Urinary bladder (tissue), 4 donors: ENCODE measurements around the gene NFILZ. TPM values are rescaled to one million over a fixed set of nuclear protein-coding genes. Genes with fewer than 3 reads are reported as not detected.

Source experiments
- DNase-seq: peaks from one replicate; pipeline ENCODE4 v3.0.0-alpha.2; 2015; ENCODE audit errors: extremely low spot score
- H3K27ac ChIP-seq: one replicate; pipeline ENCODE4 v1.5.1; 2013; ENCODE audit warnings: low read depth, mild to moderate bottlenecking, moderate library complexity
- H3K36me3 ChIP-seq: one replicate; pipeline ENCODE4 v1.6.1; 2013; ENCODE audit warnings: mild to moderate bottlenecking, moderate library complexity; ENCODE audit not compliant: insufficient read depth
- H3K4me1 ChIP-seq: one replicate; pipeline ENCODE4 v1.6.1; 2013; ENCODE audit warnings: mild to moderate bottlenecking, moderate library complexity; ENCODE audit not compliant: insufficient read depth
- H3K4me3 ChIP-seq: one replicate; pipeline ENCODE4 v1.5.1; 2013; ENCODE audit warnings: low read depth, low read length
- WGBS: extraction: QIAGEN DNeasy Blood & Tissue Kit; methylation state at CpG from one replicate; pipeline ENCODE4 v1.1.7; 2013; 5-methylcytosine and 5-hydroxymethylcytosine counted together
- polyA plus RNA-seq: library from polyadenylated mRNA; stranded (reverse); fragments of 200-250 nt; gene quantifications from one replicate; pipeline ENCODE4 v1.2.3, GENCODE V29; 2013
- total RNA-seq: library from RNA; depleted of rRNA; stranded (reverse); fragments of >200 nt; gene quantifications from one replicate; pipeline ENCODE4 v1.2.3, GENCODE V29; 2014
- donor health status: healthy with polysubstance abuse.
- donor health status: healthy.

NFILZ gene
- total and polyA plus RNA-seq, 2 donors, result not detected

DNA sequence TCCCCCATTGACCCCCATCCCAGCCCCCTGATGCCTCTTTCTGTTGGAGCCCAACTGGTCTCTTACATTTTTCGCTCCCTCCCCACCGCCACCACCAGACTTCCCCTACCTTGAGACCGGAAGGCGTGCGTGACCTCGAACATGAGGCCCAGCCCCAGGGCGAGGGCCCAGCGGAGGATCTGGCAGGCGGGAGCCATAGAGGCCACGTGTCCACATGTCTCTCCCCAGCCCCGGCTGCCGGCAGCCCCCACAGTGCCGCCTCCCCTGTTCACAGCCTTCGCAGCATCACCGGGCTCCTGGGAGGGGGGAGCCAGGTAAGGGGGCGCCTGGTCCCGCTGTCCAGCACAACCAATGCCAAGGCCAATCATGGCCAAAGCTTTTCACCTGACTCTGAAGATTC lies 24.9 kb upstream of the NFILZ start:
- whole genome bisulfite sequencing, result 98% methylated on average over 17 of the region's 17 CpGs
- H3K27ac ChIP-seq, result no peak overlapping the region
- no peaks in the 10 kb centered on the region for H3K36me3 ChIP-seq
- no peak overlapping the region for H3K4me3 ChIP-seq
- no peak for DNase-seq
- no peaks in the 10 kb centered on the region for H3K4me1 ChIP-seq

DNA sequence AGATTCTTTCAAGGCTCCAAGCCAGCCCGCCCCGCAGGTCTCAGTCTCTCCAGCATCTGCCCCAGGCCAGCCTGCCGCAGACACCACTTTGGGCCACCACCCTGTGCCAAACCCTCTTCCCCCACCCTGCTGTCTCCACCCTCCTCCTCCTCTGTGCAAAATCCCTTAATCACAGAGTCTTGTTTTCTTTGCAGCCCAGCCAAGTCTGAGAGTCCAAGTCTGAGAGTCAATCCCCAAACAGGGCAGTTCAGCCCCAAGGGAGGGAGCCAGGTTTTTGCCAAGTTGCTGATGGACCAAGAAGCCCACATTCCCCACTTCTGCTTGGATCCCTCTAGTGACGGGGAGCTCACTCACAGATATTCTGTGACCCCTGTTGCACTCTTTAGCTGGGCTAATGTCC lies 23.0 kb upstream of the NFILZ start:
- Histone ChIP-seq H3K36me3 (no peaks in the 10 kb centered on the region), H3K4me3 (no peak overlapping the region), H3K27ac (no peak overlapping the region), H3K4me1 (no peaks in the 10 kb centered on the region)
- 57% methylated on average over 4 of the region's 4 CpGs for WGBS
- no peak for DNase-seq

DNA sequence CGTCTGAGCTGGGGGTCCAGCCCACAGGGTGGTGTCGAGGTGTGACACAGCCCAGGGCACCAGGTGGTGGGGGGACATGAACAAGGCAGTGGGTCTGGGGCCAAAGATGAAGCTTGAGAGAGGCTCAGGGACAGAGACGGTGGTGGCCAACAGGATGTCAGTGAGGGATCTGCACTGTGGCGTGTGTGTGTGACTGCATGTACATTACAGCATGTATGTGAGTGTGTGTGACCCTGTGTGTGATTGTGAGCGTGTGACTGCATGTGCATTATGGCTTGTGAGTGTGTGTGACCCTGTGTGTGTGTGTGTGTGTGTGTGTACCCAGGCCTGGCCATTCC lies 21.5 kb upstream of the NFILZ start:
- Histone ChIP-seq H3K27ac (no peak overlapping the region), H3K4me3 (peak overlapping the region; percentile 79), H3K4me1 (no peaks in the 10 kb centered on the region), H3K36me3 (no peaks in the 10 kb centered on the region)
- 37% methylated on average over 5 of the region's 5 CpGs for WGBS
- no peak for DNase-seq

DNA sequence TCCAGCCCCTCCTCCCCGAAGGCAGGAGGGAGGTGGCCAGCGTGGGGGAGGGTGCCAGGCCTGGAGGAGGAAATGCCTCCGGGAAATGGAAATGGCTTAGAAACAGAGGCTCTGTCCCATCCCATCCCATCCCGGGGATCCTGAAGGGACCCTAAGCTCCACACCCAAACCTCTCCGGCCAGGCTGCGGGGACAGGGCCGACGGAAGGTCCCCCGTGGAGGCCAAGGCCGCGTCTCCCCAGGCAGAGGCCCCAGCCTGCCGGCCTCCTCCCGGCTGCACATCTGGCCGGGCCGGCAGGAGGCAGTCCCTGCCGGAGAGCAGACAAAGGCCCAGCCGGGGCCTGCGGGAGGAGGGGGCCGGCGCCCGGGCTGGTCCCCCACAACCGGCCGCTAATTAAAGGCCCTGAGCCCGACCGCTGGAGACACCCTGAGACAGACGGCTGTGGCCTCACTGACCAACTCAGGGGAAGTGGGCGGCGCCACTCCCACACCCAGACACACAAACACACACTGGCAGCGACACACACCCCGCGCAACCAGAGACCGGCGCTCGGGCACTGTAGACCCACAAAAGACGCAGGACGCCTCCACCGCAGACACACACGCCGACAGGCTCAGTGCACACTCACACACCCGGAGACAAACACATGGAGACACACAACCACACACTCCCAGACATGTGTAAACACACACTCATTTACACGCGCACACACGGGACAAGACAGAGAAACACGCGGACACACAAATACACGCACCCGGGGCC lies 21.0 kb upstream of the NFILZ start:
- peak overlapping the region; percentile 51 for H3K27ac ChIP-seq
- H3K4me1 ChIP-seq, result no peaks in the 10 kb centered on the region
- H3K36me3 ChIP-seq, result no peaks in the 10 kb centered on the region
- 1% methylated on average over 47 of the region's 47 CpGs for WGBS
- H3K4me3 ChIP-seq, result peak overlapping the region; percentile 79
- DNase-seq, result no peak

DNA sequence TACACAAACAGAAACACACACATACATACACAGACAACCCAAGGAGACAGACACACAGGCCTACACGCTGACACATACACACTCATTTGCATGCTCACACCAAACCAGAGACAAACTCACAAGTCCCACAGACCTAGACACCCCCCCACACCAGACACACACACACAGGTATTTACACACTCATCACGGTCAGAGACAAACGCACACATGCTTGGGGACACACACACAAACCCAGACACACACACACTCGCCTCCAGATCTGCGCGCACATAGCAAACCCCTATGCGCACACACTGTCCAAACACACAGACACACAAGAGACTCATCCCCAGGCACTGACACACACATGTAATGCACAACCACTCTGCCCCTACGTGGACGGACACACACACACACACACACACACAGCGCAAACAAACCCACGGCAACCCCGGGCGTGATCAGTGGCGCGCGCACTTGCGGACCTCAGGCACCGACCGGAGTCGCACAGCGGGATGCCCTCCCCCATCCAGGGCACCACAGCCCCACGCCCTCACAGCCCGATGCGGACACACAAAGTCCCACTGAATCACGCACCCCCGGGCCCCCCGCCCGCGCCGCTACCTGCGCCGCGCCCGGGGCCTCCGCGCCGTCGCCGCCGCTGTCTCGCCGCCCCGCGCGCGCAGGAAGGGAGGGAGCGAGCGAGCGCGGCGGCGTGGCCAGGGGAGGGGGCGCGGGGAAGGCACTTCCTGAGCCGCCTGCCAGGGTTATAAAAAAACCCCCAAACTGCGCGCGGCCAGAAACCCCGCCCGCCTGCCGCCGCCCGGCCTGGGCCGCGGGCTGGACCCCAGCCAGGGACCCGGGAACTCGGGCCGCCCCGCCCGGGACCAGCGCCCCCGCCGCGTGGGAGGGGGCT lies 20.1 kb upstream of the NFILZ start, which contains the start of gene ADAMTS10:
Gene ADAMTS10 (minus strand): TSS at position 675 of the 895 bp plus-strand sequence. CDS start 5,005 bp downstream, outside the sequence.
- no peak for DNase-seq
- Histone ChIP-seq H3K4me3 (peak within 1 kb of the TSS; percentile 79), H3K4me1 (no peaks in the 10 kb centered on the region), H3K27ac (peak within 1 kb of the TSS; percentile 51), H3K36me3 (no peaks in the 10 kb centered on the region)
- WGBS, result under 1% methylated on average over 74 of the region's 74 CpGs

DNA sequence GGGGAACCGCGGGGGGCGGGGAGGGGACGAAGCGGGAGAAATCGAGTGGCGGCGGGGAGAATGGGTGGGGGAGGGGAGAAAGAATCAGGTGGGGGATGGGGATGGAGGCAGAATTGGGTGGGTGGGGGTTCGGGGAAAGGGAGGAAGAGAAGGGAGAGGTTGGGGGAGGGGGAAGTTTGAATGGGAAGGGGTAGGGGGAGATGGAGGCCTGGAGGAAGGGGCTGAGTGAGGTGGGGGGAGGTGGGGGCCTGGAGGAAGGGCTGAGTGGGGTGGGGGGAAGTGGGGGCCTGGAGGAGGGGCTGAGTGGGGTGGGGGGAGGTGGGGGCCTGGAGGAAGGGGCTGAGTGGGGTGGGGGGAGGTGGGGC lies 19.5 kb upstream of the NFILZ start:
- no peak for DNase-seq
- Histone ChIP-seq H3K27ac (no peak overlapping the region), H3K36me3 (no peaks in the 10 kb centered on the region), H3K4me3 (peak overlapping the region; percentile 79), H3K4me1 (no peaks in the 10 kb centered on the region)
- 5% methylated on average over 9 of the region's 9 CpGs for WGBS

DNA sequence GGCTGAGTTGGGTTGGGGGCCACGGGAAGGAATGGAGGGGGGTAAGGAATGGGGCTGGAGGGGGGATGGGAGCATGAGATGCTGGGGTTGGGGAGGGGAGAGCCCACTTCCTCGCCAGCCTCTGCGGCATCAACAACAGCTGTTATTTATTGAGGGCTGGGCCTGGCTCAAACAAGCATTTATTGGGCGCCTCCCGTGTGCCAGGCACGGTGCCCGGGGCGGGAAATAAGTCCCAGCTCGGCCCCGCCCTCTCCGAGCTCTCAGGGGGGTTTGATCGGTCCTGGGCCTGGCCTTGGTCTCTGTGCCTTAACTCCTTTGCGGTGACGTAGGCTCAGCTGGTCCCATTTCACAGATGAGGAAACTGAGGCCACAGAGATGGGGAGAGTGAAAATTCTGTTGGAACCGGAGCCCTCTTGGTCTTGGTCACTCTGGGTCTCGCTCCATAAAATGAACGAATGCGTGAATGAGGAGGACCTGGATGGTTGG lies 19.0 kb upstream of the NFILZ start:
- no peak overlapping the region for H3K4me3 ChIP-seq
- WGBS, result 32% methylated on average over 18 of the region's 18 CpGs
- H3K36me3 ChIP-seq, result no peaks in the 10 kb centered on the region
- DNase-seq, result no peak
- H3K4me1 ChIP-seq, result no peaks in the 10 kb centered on the region
- peak overlapping the region; percentile 15 for H3K27ac ChIP-seq

DNA sequence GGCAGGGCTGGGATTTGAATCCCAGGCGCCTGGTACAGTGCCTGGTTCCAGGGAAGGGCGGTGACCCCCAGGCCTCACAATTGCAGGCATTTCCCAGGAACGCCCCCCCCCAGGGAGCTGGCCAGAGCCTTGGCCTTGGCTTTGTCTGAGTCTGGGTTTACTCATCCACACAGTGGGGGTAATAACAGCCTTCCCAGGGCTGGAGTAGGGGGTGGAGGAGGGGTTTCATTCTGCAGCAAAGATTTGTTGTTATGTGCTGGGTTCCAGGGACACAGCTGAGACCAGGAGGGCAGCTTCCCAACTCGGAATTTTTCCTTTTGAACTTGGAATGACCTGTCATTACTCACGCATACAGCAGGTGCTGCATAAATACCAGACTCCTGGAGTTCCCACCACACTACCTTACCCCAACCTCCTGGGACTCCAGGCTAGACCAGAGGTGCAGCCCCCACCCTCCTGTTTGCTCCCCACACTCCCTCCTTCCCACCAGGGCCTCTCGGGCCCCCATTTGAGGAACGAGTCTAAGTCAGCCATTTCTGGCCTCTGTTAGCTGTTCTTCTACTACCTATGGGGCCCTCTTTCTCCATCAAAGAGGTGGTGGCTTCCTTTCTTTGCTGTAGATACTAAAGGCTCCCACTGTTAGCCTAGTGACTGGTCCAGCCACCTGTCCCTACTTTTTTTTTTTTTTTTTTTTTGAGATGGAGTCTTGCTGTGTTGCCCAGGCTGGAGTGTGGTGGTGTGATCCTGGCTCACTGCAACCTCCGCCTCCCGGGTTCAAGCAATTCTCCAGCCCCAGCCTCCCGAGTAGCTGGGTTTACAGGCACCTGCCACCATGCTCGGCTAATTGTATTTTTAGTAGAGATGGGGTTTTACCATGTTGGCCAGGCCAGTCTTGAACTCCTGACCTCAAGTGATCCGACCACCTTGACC lies 18.3 kb upstream of the NFILZ start:
- WGBS, result 42% methylated on average over 12 of the region's 12 CpGs
- Histone ChIP-seq H3K4me1 (no peaks in the 10 kb centered on the region), H3K27ac (peak overlapping the region; percentile 15), H3K4me3 (no peak overlapping the region), H3K36me3 (no peaks in the 10 kb centered on the region)
- no peak for DNase-seq

DNA sequence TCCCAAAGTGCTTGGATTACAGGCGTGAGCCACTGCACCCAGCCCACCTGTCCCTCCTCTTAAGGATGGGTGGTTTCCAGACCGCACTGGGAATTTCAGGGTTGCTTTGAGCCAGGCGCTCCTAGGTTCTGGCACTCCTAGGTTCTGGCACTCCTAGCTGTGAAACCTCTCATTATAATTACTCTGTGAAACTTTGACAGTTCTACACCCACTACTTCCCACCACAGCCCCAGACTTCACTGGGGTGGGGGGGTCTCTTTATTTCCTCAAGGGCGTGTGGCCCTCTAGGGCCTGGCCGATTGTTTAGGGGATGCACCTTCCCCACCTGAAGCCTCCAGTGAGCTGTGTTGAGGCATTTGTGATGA lies 17.6 kb upstream of the NFILZ start:
- H3K36me3 ChIP-seq, result no peaks in the 10 kb centered on the region
- no peak overlapping the region for H3K27ac ChIP-seq
- WGBS, result 66% methylated on average over 5 of the region's 5 CpGs
- DNase-seq, result no peak
- H3K4me1 ChIP-seq, result no peaks in the 10 kb centered on the region
- H3K4me3 ChIP-seq, result no peak overlapping the region

DNA sequence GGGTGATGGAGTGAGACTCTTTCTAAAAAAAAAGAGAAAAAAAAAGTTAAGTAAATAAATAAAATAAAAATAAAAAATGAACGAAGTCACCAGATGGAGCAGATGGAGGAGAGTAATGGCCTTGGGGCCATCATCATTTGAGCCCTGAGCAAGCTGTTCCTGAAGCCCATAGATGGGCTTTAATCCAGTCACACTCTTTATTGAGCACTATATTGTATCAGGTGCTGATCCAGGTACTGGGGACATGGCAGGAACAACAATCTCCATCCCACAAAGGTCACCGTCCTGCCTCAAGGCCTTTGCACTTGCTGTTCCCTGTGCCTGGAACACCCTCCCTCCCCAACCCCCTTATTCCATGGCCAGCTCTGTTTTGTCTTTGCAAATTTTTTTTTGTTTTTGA lies 16.0 kb upstream of the NFILZ start:
- H3K4me1 ChIP-seq, result no peaks in the 10 kb centered on the region
- H3K36me3 ChIP-seq, result no peaks in the 10 kb centered on the region
- no peak for DNase-seq
- WGBS, result 76% methylated on average over 2 of the region's 2 CpGs
- H3K27ac ChIP-seq, result no peak overlapping the region
- no peak overlapping the region for H3K4me3 ChIP-seq

DNA sequence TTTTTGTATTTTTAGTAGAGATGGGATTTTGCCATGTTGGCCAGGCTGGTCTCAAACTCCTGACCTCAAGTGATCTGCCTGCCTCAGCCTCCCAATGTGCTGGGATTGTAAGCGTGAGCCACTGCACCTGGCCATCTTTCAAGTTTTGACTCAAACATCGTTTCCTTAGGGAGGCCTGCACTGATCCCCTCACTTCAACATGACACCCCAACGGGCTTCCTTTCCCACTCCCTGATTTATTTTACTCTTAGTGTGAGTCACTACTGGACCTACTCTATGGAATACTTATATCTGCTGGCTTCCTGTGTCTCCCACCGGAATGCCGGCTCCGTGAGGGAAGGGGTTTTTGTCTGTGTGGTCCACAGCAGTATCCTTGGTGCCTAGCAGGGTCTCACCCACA lies 15.4 kb upstream of the NFILZ start:
- 15% methylated on average over 6 of the region's 6 CpGs for WGBS
- Histone ChIP-seq H3K4me3 (no peak overlapping the region), H3K36me3 (no peaks in the 10 kb centered on the region), H3K4me1 (no peaks in the 10 kb centered on the region), H3K27ac (no peak overlapping the region)
- no peak for DNase-seq

DNA sequence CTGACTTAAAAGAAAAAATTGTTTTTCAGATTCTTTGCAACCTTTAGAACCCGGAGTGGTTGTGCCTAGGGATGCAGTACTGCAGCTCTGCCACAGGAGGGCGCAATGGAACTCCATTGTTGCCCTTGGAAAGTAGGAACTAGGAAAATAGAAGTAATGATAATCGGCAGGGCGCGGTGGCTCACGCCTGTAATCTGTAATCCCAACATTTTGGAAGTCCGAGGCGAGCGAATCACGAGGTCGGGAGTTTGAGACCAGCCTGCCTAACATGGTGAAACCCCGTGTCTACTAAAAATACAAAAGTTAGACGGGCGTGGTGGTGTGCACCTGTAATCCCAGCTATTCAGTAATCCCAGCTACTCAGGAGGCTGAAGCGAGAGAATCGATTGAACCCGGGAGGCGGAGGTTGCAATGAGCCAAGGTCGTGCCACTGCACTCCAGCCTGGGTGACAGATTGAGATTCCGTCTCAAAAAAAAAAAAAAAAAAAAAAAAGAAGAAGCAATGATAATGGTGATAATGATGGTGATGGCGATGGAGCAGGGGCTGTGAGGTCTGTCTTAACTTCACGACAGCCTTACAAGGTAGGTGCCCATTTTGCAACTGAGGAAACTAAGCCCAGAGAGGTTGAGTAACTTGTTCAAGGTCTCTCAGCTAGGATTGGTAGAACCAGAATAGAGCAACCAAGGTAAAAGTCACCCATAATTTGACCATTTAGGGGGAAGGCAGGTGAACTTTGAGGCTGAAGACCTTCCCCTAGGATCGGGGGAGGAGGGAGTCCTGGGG lies 14.4 kb upstream of the NFILZ start:
- no peaks in the 10 kb centered on the region for H3K4me1 ChIP-seq
- WGBS, result 42% methylated on average over 23 of the region's 23 CpGs
- no peak overlapping the region for H3K27ac ChIP-seq
- DNase-seq, result no peak
- no peaks in the 10 kb centered on the region for H3K36me3 ChIP-seq
- no peak overlapping the region for H3K4me3 ChIP-seq

DNA sequence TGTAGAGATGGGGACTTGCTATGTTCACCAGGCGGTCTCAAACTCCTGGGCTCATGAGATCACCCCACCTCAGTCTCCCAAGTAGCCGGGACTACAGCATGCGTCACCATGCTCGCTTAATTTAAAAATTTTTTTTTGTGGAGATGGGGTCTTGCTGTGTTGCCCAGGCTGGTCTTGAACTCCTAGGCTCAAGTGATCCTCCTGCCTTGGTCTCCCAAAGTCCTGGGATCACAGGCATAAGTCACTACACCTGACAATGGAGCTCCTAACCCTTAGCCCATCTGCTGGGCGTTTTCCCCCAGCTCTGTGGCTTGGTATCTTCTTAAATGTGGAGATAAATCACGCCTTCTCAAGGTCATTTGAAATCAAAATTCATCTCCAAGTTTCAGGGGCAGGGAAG lies 13.6 kb upstream of the NFILZ start:
- Histone ChIP-seq H3K4me1 (no peaks in the 10 kb centered on the region), H3K27ac (no peak overlapping the region), H3K36me3 (no peaks in the 10 kb centered on the region), H3K4me3 (no peak overlapping the region)
- DNase-seq, result no peak
- WGBS, result 81% methylated on average over 6 of the region's 6 CpGs
